ENCODE measurements around the gene DAPK2. TPM values are rescaled to one million over a fixed set of nuclear protein-coding genes. Genes with fewer than 3 reads are reported as not detected.

Gene DAPK2
- total RNA-seq, 1 experiment from 2014 or later: 1.4 TPM

GRCh38 chr15:63869371-63870042, 176.8 kb downstream of the DAPK2 start:
- Mint-ChIP-seq H3K27ac (ENCODE audit: unreplicated experiment) (no peak overlapping the region), H3K4me3 (ENCODE audit: unreplicated experiment) (no peak overlapping the region), H3K27me3 (ENCODE audit: insufficient read depth, unreplicated experiment) (no peaks in the 10 kb centered on the region), H3K9me3 (ENCODE audit: unreplicated experiment) (no peaks in the 10 kb centered on the region), H3K36me3 (ENCODE audit: insufficient read depth, unreplicated experiment) (peaks cover 5% of the 10 kb centered on the region), H3K4me1 (ENCODE audit: low read depth, unreplicated experiment) (peaks cover 23% of the 10 kb centered on the region)
- POLR2A ChIA-PET: no interaction called here
- CTCF ChIA-PET: interaction anchor here (0.7 to 1.2 kb wide), 2 partner anchors 38 to 224 kb away, joined by 3 to 4 read pairs; partner anchors contain the start of gene CIAO2A
- no peaks in the 10 kb centered on the region for H3K36me3 ChIP-seq (ENCODE audit: control insufficient read depth, insufficient read depth, low read length)
- H3K4me1 ChIP-seq: peaks cover 16% of the 10 kb centered on the region; the same call in 1 of the 2 replicates
- H3K9me3 ChIP-seq: no peaks in the 10 kb centered on the region
- intact Hi-C loops (cut with micrococcal nuclease; ENCODE audit: unreplicated experiment): no loop called here
- H3K27me3 ChIP-seq (replicated peaks; ENCODE audit: control insufficient read depth, insufficient read depth, low read length): no peaks in the 10 kb centered on the region
- no TSS peak for BruUV-seq (replicated peaks)
- no peak overlapping the region for H3K4me3 ChIP-seq (ENCODE audit: low read depth, low read length)
- TF ChIP-seq, protein P1, sequence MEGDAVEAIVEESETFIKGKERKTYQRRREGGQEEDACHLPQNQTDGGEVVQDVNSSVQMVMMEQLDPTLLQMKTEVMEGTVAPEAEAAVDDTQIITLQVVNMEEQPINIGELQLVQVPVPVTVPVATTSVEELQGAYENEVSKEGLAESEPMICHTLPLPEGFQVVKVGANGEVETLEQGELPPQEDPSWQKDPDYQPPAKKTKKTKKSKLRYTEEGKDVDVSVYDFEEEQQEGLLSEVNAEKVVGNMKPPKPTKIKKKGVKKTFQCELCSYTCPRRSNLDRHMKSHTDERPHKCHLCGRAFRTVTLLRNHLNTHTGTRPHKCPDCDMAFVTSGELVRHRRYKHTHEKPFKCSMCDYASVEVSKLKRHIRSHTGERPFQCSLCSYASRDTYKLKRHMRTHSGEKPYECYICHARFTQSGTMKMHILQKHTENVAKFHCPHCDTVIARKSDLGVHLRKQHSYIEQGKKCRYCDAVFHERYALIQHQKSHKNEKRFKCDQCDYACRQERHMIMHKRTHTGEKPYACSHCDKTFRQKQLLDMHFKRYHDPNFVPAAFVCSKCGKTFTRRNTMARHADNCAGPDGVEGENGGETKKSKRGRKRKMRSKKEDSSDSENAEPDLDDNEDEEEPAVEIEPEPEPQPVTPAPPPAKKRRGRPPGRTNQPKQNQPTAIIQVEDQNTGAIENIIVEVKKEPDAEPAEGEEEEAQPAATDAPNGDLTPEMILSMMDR (IDR thresholded peaks at IDR 0.05; ENCODE audit: insufficient read depth in 1 of 2, low read depth in 1 of 2, low read length in 1 of 2, severe bottlenecking in 1 of 2, unreplicated experiment in 1 of 2): no peak
- no peak for DNase-seq

- BruUV-seq (replicated peaks): no TSS peak
- Mint-ChIP-seq H3K4me3 (ENCODE audit: unreplicated experiment) (no peak overlapping the region), H3K27me3 (ENCODE audit: insufficient read depth, unreplicated experiment) (no peaks in the 10 kb centered on the region), H3K36me3 (ENCODE audit: insufficient read depth, unreplicated experiment) (no peaks in the 10 kb centered on the region), H3K27ac (ENCODE audit: unreplicated experiment) (no peak overlapping the region), H3K4me1 (ENCODE audit: low read depth, unreplicated experiment) (peaks cover 13% of the 10 kb centered on the region), H3K9me3 (ENCODE audit: unreplicated experiment) (no peaks in the 10 kb centered on the region)
- POLR2A ChIA-PET: interaction anchor here (0.5 kb wide), 1 partner anchor 86 kb away, joined by 3 read pairs; no protein-coding TSS in a partner anchor
- Histone ChIP-seq H3K4me3 (ENCODE audit: low read depth, low read length) (no peak overlapping the region), H3K9me3 (no peaks in the 10 kb centered on the region), H3K27me3 (replicated peaks; ENCODE audit: control insufficient read depth, insufficient read depth, low read length) (no peaks in the 10 kb centered on the region), H3K36me3 (ENCODE audit: control insufficient read depth, insufficient read depth, low read length) (no peaks in the 10 kb centered on the region), H3K4me1 (no peaks in the 10 kb centered on the region)
- intact Hi-C loops (cut with micrococcal nuclease; ENCODE audit: unreplicated experiment): no loop called here
- TF ChIP-seq, protein P1 (IDR thresholded peaks at IDR 0.05; ENCODE audit: insufficient read depth in 1 of 2, low read depth in 1 of 2, low read length in 1 of 2, severe bottlenecking in 1 of 2, unreplicated experiment in 1 of 2): no peak
- DNase-seq: no peak
- CTCF ChIA-PET: no interaction called here
Measured at GRCh38 chr15:63864186-63864585, 182.1 kb downstream of the DAPK2 start.

- no peaks in the 10 kb centered on the region for H3K27me3 Mint-ChIP-seq (ENCODE audit: insufficient read depth, unreplicated experiment)
- H3K27ac Mint-ChIP-seq (ENCODE audit: unreplicated experiment): no peak overlapping the region
- no peak for DNase-seq
- no peaks in the 10 kb centered on the region for H3K4me1 ChIP-seq
- no TSS peak for BruUV-seq (replicated peaks)
- no peaks in the 10 kb centered on the region for H3K36me3 Mint-ChIP-seq (ENCODE audit: insufficient read depth, unreplicated experiment)
- TF ChIP-seq, protein P1 (IDR thresholded peaks at IDR 0.05; ENCODE audit: insufficient read depth in 1 of 2, low read depth in 1 of 2, low read length in 1 of 2, severe bottlenecking in 1 of 2, unreplicated experiment in 1 of 2): no peak
- peaks cover 24% of the 10 kb centered on the region for H3K4me1 Mint-ChIP-seq (ENCODE audit: low read depth, unreplicated experiment)
- intact Hi-C loops (cut with micrococcal nuclease; ENCODE audit: unreplicated experiment): no loop called here
- no peaks in the 10 kb centered on the region for H3K36me3 ChIP-seq (ENCODE audit: control insufficient read depth, insufficient read depth, low read length)
- ChIA-PET POLR2A (no interaction called here), CTCF (no interaction called here)
- H3K4me3 ChIP-seq (ENCODE audit: low read depth, low read length): no peak overlapping the region
- H3K27me3 ChIP-seq (replicated peaks; ENCODE audit: control insufficient read depth, insufficient read depth, low read length): no peaks in the 10 kb centered on the region
- H3K4me3 Mint-ChIP-seq (ENCODE audit: unreplicated experiment): no peak overlapping the region
- H3K9me3 Mint-ChIP-seq (ENCODE audit: unreplicated experiment): no peaks in the 10 kb centered on the region
- no peaks in the 10 kb centered on the region for H3K9me3 ChIP-seq
Measured at GRCh38 chr15:63861946-63862517, 184.3 kb downstream of the DAPK2 start.
